Measurements from ENCODE around the gene RNF222. TPM values are rescaled to one million over a fixed set of nuclear protein-coding genes. Genes with fewer than 3 reads are reported as not detected.

Gene RNF222, protein sequence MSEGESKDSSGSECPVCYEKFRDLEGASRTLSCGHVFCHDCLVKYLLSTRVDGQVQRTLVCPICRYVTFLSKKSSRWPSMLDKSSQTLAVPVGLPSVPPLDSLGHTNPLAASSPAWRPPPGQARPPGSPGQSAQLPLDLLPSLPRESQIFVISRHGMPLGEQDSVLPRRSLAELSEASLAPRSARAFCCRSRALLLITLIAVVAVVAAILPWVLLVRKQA
- 0.05 TPM in 1 of 2 replicates, not detected in the other for total RNA-seq

DNA sequence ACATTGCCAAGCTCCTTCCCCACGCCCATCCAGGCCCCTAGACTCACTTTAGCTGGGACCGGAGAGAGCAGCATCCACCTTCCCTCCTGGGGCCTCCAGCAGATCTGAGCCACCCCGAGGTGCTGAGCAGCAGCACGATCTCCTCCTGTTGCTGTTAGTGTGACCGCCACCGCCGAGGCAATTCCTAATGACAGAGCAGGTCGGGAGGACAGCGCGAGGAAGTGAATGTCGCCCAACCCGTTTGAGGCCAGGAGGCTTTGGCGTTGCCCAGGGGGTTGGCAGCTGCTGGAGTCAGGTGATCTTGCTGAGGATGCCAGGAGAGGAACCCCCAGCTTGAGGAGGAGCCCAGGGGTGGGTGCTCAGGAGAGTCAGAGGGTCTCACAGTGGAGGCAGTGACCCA, at the start of gene RNF222:
Gene RNF222, minus strand, starts transcription at position 192 of the 400 bp plus-strand sequence. CDS start 4,366 bp downstream, outside the sequence.
- DNase-seq = no peak

DNA sequence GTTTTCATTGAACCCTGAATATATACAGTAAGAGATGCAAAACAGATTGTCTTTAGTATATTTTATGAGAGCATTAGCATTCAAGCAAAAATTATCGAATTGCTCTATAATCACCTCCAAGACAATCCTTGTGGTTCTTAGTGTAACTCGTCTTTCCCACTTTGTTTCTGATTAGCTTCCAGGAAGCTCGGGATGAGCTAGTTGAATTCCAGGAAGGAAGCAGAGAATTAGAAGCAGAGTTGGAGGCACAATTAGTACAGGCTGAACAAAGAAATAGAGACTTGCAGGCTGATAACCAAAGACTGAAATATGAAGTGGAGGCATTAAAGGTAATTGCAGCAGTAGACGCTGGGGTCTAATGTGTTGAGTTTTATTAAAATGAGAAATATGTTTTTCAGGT, 47.9 kb upstream of the RNF222 start:
- peak; percentile 71 for DNase-seq

DNA sequence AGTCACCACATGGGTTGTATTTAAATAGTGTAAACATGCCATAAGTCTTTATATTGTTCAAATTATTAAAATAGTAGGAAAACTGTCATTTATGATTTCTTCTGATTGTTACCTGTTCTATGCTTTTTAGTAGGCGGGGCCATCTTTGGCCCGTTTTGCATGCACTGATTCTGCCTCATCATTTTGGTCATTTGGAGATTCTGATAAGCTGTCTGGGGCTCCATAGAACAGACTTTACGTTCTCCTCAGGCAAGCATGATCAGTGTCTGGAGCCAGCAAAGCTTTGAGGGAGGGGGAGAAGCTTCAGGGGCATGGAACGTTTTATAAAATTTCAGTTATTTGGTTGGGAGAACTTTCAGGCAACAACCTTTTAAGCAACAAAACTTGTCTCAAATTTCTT, 46.9 kb upstream of the RNF222 start:
- DNase-seq = no peak

DNA sequence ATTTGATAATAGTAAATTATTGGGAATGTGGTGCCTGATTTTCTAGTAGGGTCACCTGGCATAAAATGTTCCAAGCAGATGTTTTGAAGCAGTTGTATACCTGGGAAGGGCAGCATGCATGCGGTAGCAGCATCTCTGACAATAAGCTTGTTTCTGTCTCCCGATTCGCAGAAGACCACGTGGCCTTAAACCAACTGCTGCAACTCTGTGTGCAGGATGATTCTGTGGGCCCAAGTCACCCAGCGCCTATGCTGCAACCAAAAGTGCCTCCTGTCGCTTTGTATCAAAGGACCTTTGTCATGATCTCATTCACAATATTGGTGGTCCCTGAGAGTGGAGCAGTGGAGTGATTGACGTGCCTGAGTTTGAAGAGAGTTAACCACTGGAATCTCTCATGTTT, 46.1 kb upstream of the RNF222 start:
- no peak for DNase-seq

DNA sequence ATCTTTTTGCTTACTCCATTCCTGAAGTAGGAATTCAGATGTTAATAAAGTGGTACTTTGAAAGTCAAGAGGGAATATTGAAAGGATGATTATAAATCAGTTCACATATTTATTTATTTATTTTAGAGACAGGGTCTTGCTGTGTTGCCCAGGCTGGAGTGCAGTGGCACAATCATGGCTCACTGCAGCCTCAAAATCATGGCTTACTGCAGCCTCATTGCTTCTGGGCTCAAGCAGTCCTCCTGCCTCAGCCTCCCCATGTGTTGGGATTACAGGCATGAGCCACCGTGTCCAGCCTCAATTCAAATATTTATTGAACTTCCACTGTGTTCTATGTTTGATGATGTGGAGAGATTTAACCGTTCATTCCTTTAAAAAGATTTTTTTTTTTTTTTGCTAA, 44.7 kb upstream of the RNF222 start:
- no peak for DNase-seq

DNA sequence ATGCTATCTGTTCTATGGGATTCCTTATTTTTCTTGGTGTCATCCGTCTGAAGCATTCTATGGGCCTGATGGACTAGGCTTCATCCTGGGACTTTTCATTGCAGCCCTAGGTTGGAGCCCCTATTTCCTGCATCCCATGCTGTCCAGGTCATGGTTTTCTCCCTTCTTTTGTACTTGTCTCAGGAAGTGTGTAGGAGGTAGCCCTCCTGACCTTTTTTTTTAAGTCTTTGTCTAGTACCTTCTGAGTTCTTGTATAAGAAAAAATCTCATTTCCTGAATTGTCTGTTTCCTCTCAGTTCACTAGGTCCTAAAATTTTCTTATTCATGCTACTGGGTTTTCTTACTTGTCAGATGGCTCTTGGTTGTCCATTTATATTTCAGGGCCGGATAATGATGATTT, 44.1 kb upstream of the RNF222 start:
- peak; percentile 43 for DNase-seq

DNA sequence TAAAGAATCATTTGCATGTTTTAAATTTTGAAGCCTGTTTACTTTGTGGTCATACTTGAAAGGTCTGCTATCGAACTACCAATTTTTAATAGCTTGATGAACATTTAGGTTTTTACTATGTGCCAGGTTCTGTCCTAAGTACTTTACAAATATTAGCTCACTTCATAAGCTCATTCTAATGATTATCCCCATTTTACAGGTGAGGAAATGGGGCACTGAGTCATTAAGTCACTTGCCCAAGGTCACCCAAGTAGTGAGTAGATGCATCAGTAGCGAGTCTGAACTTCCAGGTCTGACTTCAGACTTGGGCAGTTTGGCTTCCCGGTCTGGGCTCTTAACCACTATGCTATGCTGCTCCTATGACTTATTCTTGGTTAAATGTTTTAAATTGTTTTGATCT, 42.1 kb upstream of the RNF222 start:
- no peak for DNase-seq

DNA sequence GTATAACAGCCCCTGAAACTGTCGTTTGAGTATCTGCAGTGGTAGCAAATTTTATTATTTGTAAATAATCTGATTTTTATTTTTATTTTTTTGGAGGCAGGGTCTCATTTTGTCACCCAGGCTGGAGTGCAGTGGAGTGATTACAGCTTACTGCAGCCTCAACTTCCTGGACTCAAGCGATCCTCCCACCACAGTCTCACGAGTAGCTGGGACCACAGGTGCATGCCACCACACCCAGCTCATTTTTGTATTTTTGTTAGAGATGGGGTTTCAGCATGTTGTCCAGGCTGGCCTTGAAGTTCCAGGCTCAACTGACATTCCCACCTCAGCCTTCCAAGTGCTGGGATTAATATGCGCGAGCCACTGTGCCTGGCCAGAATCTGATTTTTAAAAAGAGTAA, 40.8 kb upstream of the RNF222 start:
- DNase-seq = no peak

DNA sequence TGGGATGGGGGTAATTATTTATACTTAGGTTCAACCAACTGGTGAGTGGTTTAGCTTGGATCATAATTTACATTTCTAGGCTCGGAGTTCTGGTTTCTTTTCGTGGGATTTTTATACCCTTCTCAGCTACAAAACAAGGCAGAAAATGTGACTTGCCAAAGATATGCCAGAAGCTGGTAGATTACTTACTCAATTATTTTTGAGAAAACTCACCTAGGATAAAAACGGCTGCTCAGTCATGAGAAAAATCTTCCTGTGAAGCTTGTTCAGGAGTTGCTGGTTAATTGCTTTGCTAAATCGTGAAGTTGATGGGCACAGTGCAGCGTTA, 39.2 kb upstream of the RNF222 start:
- DNase-seq = no peak

DNA sequence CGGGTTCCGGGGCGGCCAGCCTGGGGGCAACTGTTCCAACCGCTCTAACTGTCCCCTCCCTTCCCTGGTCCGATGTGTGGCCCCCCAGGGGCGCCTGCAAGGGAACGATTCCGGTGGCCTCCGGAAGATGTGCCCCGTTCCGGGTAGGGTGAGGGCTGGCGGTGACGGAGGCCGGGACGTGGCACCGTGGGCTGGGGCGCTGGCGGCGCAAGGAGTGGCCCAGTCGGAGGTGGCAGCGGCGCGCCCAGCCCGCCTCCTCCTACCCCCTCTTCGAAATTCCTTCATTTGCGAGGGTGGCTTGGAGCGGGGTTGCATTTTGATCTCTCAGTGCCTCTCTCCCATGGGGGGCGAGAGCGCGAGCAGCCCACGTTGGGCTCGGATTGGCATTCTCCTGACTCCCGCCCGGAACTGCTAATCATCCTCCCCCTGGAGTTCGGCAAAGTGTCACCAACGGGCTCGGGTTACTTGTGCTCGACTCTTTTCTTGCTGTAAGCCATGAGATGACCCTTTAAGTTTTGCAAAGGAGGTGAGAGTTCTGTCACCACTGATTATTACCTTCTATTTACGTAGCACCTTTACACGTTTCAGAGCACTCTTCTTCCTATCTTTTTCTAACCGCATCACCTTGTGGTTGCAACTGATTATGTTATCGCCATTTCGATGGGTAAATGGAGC, 38.7 kb upstream of the RNF222 start:
- DNase-seq = peak; percentile 62

DNA sequence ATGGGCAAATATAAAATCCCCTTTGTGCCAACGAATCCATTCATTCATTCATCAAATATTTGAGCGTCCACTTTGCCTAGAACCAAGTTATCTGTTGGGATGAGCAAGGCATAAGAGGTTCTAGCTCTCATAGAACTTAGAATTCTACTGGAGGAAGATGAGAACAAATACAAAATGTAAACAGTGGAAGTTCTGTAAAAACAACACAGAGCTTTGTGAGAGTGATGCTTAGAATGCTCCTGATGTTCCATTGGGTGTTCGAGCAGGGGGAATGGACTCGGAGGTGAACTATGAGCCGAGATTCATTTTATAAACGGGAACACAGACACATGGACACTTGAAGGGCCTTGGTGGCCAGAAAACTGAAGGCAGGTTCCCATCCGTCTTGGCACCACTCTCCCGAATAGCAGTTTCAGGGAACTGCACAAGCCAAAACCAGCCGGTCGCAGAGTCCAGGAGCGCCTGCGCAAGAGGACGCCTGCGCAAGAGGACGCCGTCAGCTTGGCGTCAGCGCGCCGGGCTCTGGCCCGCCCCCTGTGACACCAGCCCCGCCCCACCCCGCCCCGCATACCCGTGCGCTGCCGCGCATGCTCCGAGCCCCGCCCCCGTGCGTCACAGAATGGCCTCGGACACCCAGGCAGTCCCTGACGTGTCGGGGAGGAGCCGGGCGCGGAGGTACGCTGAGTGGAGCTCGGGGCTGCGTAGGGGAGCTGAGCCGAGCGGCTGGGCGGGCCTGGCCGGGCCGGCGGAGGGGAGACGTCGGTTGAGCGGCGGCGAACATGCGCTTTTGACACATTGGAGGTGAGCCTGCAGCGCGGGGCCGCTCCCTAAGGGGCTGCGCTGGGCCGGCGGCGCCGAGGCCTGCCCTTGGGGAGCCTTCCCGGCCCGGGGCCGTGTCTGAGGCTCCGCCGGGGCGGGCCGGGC, 37.9 kb upstream of the RNF222 start, which contains the start of gene NDEL1:
Gene NDEL1, plus strand, starts transcription at position 640 of the 924 bp plus-strand sequence. CDS start 8,388 bp downstream, outside the sequence.
- peak; percentile 99 for DNase-seq

DNA sequence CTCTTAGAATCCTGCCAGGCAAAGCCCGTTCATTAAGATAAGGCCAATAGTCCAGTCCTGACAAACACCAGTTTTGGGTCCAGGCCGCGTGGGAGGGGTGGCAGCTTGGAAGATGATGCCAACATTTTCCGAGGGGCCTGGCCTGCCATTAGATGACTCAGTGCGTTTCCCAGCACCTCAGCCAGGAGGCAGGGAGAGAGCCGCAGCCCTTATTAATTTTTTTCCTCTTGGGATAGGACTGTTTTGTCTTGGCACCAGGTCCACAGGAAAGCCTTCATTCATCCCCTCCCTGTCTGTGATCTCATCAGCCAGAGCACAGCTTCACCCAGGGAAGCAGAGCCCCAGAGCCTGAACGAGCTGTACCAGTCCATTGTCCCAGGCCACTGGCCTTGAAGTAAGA, 33.3 kb upstream of the RNF222 start:
- DNase-seq = peak; percentile 62

DNA sequence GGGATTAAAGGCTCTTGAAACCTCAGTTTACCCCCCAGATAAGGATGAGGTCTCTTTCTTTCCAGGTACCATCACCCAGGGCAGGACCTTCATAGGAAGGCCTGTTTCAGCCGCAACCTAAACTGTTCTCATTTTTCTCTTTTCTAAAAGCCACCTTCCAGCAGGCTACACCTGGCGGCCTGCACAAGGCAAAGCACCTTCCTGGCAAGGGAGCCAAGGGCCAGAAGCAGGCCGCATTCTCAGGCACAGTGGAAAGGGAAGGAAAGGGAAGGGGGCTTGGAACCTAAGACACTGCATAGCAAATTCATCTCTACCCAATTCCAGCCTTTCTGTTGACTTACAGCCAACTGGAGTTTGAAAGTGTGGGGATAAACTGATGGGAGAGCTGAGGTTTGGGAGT, 29.2 kb upstream of the RNF222 start:
- DNase-seq = no peak

DNA sequence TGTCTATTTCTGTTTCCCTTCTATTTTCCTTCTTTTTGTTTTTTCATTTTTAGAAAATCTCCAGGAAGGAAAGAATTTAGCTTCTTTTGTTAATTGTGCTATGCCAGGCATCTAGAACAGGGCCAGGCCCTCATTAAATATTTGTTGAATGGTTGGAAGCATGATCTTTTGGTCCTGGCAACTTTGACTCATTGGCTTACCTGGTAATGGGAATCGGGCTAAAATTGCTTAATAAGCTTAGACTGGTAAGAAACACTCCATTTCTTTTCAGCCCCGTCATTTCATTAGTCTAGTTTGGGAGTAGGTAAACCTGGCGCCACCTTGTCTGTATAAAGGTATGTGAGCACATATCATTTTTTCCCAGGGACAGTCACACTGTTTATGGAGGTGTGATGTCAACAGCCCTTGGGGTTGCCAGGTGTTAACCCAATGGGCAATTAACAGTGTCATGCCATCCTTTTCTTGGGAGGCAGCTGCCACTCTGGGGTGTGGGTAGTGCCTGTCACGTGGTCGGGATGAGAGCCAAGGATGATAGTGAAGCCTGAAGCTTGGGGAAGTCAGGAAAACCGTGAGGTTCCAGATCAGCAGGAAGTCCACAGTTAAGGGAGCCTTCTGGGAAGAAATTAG, 28.6 kb upstream of the RNF222 start:
- DNase-seq = no peak

DNA sequence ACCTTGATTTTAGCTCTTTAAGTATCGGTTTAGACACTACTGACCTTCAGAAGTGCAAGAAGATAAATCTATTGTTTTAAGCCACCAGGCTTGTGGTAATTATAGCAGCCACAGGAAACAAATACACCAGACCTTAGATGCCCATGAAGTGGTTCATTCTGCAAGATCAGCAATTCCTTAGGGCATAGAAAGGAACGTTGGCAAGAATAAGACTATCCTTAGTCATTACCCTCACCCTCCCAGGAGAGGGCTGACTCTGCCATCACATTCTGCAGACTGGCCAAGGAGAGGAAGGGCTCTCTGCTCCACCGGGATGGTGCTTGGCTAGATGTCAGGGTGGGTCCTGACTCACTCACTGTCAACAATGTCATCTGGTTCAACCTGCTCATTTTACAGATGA, 23.9 kb upstream of the RNF222 start:
- peak; percentile 29 for DNase-seq

DNA sequence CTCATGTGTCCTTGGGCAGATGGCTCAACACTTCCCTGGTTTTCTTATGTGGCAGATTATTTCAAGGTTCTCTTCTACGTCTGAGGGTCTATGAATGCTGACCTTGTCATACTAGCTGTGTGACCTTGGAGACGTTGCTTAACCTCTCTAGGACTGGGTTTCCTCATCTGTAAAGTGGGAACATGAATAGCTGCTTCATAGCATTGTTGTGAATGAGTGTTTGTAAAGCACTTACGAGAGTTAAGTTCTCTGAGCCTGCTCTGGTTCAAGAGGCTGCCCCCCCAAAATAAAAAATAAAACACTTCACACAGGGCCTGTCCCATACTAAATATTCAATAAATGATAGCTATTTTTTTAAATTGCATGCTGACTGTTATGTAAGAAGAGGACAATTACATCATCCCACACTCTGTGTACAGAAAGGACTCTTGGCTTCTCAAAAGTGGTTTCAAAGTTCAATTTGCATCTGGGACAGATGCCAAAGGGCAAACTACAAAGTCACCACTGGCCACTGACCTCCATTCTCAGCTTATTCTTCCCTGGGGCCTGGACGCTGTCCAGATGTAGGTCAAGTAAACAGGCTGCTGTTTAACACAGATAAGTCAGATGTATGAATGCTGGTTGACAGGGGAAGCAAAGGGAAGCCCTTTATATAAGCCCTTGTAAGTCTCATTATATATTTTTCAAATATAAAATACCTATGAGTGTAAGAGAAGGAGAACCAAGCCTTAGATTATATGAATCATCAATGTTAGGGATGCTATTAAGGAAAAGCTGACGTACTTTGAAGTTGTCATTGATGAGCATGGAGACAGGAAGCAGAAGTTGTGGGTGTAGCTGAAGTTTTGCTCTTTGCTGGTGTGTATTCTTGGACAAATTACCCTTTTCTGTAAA, 22.7 kb upstream of the RNF222 start:
- peak; percentile 86 for DNase-seq

DNA sequence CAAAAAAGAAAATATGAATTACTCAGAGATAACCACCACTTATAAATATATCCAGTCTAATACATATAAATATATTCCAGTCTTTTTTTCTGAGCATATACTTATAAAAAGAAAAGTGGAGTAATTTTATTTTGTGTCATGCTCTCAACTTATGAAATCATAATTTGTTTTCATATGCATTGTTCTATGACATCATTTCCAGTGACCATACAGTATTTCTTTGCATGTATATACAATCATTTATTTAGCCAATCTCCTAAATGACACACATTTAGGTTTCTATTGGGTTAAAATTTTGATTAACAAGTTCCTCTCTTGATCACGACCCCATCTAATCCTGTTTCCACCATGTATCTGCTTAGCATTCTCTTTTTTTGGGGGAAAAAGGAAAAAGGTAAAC, 21.7 kb upstream of the RNF222 start:
- no peak for DNase-seq

DNA sequence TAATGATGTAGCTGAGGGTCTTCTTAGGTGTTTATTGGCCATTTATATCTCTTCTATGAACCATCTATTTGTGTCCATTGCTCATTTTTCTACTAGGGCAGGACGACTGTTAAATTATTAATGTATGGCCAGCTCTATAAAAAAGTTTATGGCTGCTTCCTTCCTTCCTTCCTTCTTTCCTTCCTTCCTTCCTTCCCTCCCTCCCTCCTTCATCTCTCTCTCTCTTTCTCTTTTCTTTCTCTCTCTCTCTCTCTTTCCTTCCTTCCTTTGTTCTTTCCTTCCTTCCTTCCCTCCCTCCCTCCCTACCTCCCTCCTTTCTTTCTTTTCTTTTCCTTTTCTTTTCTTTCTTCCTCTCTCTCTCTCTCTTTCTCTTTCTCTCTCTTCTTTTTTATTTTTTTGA, 20.8 kb upstream of the RNF222 start:
- no peak for DNase-seq

DNA sequence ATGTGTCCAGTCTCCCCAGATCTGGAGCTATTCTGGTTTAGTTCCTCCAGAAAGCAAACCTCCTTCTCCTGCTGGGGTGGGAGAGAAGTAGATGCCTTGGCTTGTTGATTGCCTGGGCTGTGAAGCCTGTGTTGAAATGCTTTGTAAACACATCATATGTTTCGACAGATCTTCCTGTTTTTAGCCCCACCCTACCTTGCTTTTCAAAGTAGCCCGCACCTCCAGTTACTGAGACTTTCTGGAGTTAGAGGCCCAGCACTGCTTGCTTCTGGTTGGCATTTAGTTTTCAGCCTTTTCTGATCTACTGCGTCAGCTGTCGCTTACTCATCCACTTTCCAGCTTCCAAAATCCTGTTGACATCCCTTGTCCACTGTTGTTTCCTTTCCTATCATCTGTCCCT, 20.2 kb upstream of the RNF222 start:
- no peak for DNase-seq

DNA sequence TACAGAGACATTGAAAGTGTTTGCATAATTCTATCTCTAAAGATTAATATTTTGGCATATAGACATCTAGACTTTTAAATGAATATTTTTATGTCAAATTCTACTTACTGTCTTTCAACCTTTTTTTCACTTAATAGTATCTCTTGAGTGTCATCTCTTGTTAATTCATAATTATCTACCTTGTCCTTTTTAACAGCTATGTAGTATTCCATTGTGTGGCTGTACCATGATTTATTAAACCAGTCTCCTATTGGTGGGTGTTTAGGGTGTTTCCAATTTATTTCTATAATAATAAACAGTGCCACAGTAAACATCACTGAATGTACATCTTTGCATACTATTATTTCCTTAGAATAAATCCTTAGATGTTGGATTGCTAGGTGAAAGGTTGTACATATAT, 16.3 kb upstream of the RNF222 start:
- DNase-seq = no peak

DNA sequence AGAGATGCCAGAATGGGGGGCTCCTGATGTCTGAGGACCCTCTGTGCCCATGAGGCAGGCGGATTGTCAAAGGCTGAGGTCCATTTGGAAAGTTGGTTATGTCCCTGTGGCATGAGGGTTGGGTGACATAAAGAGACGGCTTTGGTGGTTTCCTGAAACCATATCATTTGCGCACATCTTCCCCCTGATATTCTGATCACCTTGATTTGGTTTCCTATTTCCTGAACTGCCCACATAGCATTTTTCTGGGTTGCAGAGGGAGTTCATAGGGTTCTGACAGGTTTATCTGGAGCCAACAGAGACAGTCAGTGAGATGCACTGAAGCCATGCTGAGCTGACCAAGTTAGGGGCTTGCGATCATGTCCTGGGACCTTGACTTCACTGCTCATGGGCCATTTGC, 15.7 kb upstream of the RNF222 start:
- DNase-seq = no peak

DNA sequence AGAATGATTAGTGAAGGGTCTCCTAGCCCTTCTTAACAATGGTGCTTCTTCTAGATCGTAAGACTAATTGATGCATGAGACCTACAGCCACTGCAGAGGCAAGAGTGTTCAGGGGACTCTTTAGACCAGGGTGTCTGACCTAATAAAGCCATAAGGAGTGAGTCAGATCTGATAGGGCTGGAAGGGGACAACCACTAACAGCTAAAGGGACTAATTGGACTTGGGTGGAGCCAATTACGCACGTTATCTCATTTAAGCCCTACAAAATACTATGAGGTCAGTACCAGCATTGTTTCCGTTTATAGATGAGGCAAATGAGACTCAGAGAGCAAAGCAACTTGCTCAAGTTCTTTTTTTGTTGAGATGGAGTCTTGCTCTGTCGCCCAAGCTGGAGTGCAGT, 14.5 kb upstream of the RNF222 start:
- no peak for DNase-seq
